Left kidney (tissue), 2 donors: ENCODE data around the gene ARHGAP31. TPM values are rescaled to one million over a fixed set of nuclear protein-coding genes. Genes with fewer than 3 reads are reported as not detected.
"Not testable (repeated sequence)": the region's sequence is repeated elsewhere in the genome, so short reads cannot be mapped to it uniquely, and the experiment has no call there.

Source experiments
- DNase-seq: peaks from one replicate; pipeline ENCODE4 v3.0.0-alpha.2; 2013
- polyA plus RNA-seq: library from polyadenylated mRNA; unstranded; fragments of 120-200 nt; gene quantifications from one replicate; pipeline ENCODE4 v1.2.1, GENCODE V29; 2013; ENCODE audit not compliant: insufficient read length

The ARHGAP31 gene
- polyA plus RNA-seq, 1 donor, result 12.4 TPM

GRCh38 chr3:119350114-119350513 is 55.9 kb downstream of the ARHGAP31 start:
- no peak for DNase-seq

GRCh38 chr3:119351581-119351980 is 57.4 kb downstream of the ARHGAP31 start:
- DNase-seq, result no peak

GRCh38 chr3:119352034-119352609 is 57.9 kb downstream of the ARHGAP31 start:
- DNase-seq, result no peak

- DNase-seq, result peak; percentile 41
These were observed 58.8 kb downstream of the ARHGAP31 start for GRCh38 chr3:119352863-119353527.

GRCh38 chr3:119355608-119356007 is 61.4 kb downstream of the ARHGAP31 start:
- not testable (repeated sequence) for DNase-seq

GRCh38 chr3:119356646-119357045 is 62.5 kb downstream of the ARHGAP31 start:
- DNase-seq, result no peak

- DNase-seq, result no peak
These were observed 63.0 kb downstream of the ARHGAP31 start for GRCh38 chr3:119357190-119357589.

GRCh38 chr3:119359476-119360326 is 65.5 kb downstream of the ARHGAP31 start:
- no peak for DNase-seq

- no peak for DNase-seq
These were observed 66.7 kb downstream of the ARHGAP31 start for GRCh38 chr3:119360736-119361462.

- DNase-seq, result no peak
These were observed 67.8 kb downstream of the ARHGAP31 start for GRCh38 chr3:119362010-119362409.

- DNase-seq, result no peak
These were observed 69.0 kb downstream of the ARHGAP31 start for GRCh38 chr3:119362940-119363725.

GRCh38 chr3:119364401-119364800 is 70.2 kb downstream of the ARHGAP31 start:
- DNase-seq, result no peak

- DNase-seq, result no peak
These were observed 71.2 kb downstream of the ARHGAP31 start for GRCh38 chr3:119365418-119365817.

GRCh38 chr3:119367000-119367399 is 72.8 kb downstream of the ARHGAP31 start:
- no peak for DNase-seq

- DNase-seq, result no peak
These were observed 74.1 kb downstream of the ARHGAP31 start for GRCh38 chr3:119368298-119368697.

GRCh38 chr3:119371786-119372185 is 77.6 kb downstream of the ARHGAP31 start:
- DNase-seq, result not testable (repeated sequence)

GRCh38 chr3:119375106-119375505 is 80.9 kb downstream of the ARHGAP31 start:
- no peak for DNase-seq

- DNase-seq, result no peak
These were observed 81.3 kb downstream of the ARHGAP31 start for GRCh38 chr3:119375510-119375909.

GRCh38 chr3:119376758-119377157 is 82.6 kb downstream of the ARHGAP31 start:
- DNase-seq, result no peak

- no peak for DNase-seq
These were observed 84.1 kb downstream of the ARHGAP31 start for GRCh38 chr3:119378259-119378803.

- no peak for DNase-seq
These were observed 86.5 kb downstream of the ARHGAP31 start for GRCh38 chr3:119380697-119381096.
